ENCODE results near the gene PPP1R3E.

Gene PPP1R3E

DNA sequence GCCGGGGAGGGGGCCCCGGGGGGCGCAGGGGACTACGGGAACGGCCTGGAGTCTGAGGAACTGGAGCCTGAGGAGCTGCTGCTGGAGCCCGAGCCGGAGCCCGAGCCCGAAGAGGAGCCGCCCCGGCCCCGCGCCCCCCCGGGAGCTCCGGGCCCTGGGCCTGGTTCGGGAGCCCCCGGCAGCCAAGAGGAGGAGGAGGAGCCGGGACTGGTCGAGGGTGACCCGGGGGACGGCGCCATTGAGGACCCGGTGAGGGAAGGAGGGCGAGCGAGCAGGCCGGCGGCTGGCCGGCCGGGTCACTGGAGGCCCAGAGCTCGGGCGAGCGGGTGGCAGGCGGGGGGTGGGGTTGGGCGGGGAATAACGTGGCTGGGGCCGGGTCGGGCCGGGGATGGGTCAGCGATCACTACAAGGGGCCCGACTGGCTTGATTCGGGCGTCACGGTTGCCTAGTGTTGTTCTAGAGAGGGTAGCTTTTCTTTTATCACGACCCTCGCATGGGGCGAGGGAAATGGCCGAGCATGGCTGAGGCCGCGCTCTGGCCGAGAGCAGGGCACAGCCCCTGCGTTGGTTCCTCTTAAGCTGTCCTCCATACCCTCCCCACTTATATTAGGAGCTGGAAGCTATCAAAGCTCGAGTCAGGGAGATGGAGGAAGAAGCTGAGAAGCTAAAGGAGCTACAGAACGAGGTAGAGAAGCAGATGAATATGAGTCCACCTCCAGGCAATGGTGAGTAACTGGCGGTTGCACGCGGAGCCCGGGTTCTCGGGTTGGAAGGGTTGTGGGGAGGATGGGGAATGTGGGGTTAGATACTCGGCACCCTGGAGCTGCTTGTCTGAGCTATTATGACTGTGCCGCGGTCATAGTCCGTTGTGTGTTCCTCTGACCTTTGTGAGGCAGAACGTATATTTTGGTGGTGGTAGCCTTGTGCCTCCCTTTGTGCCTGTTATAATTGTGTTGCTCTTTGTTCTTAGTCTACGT is 19.2 kb upstream of the PPP1R3E start:
- no peak for DNase-seq (ENCODE audit: extremely low read depth, low read depth)
- no peak for TF ChIP-seq CTCF (IDR thresholded peaks at IDR 0.05; ENCODE audit: low read depth, low read length, missing control alignments)

GRCh38 chr14:23320584-23321571 is 18.2 kb upstream of the PPP1R3E start, which contains the start of gene PABPN1:
Gene PABPN1 (plus strand): TSS chr14:23321457. CDS start chr14:23321470, 13 bp downstream.
- peak; percentile 99 for DNase-seq (ENCODE audit: extremely low read depth, low read depth)
- peak within 1 kb of the TSS; percentile 78 for H3K4me3 ChIP-seq (replicated peaks; ENCODE audit: low read depth, low read length)
- no peak for TF ChIP-seq CTCF (IDR thresholded peaks at IDR 0.05; ENCODE audit: low read depth, low read length, missing control alignments)

More for the DNA sequence above, 19.2 kb upstream of the PPP1R3E start:
- H3K4me3 ChIP-seq (replicated peaks; ENCODE audit: low read depth, low read length) = peak overlapping the region; percentile 78

- peak overlapping the region; percentile 36 for H3K4me3 ChIP-seq (replicated peaks; ENCODE audit: low read depth, low read length)
- no peak for DNase-seq (ENCODE audit: extremely low read depth, low read depth)
- TF ChIP-seq CTCF (IDR thresholded peaks at IDR 0.05; ENCODE audit: low read depth, low read length, missing control alignments) = no peak
These were observed 17.3 kb upstream of the PPP1R3E start for GRCh38 chr14:23319746-23320583.

- H3K4me3 ChIP-seq (replicated peaks; ENCODE audit: low read depth, low read length) = no peak overlapping the region
- TF ChIP-seq CTCF (IDR thresholded peaks at IDR 0.05; ENCODE audit: low read depth, low read length, missing control alignments) = no peak
- DNase-seq (ENCODE audit: extremely low read depth, low read depth) = no peak
These were observed 13.6 kb upstream of the PPP1R3E start for GRCh38 chr14:23316300-23316699.

DNA sequence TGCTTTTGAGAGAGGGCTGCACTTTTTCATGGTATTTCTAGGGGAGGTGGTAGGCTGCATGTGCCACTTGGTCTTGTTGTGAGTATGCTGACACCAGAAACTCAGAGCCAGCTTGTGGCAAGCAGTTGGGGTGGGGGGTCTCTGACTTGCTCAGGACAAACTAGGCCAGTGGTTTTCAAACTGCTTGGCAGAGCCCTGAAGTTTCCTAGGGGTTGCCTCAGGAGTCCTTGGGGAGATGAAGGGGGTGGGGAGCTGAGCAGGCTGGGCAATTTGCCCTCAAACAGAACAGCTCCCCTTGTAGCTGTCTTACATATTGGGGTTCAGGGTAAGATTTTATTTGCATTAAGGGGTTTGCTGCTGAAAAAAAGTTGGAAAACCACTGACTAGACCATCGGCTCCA is 7.9 kb upstream of the PPP1R3E start:
- no peak overlapping the region for H3K4me3 ChIP-seq (replicated peaks; ENCODE audit: low read depth, low read length)
- DNase-seq (ENCODE audit: extremely low read depth, low read depth) = no peak
- no peak for TF ChIP-seq CTCF (IDR thresholded peaks at IDR 0.05; ENCODE audit: low read depth, low read length, missing control alignments)
